Uterus (tissue), 2 donors: Measurements from ENCODE around the gene SHISAL1.

Experiments used
- POLR2A ChIP-seq, 2 donors: fragments of 450-650 bp; IDR thresholded peaks; one replicate each; pipeline ENCODE4 v1.6.1; 2016; ENCODE audit warnings: antibody characterized with exemption in 2 of 2, mild to moderate bottlenecking in 1 of 2, moderate library complexity in 1 of 2
- TF ChIP-seq, protein P1 (sequence below), 4 experiments: fragments of 200-600 bp in 2 of 4; fragments of 450-650 bp in 2 of 4; sonication (generic) in 2 of 4; IDR thresholded peaks; one replicate each; pipeline ENCODE4 v1.5.1; 2016 to 2019; ENCODE audit warnings: antibody characterized with exemption in 4 of 4, mild to moderate bottlenecking in 2 of 4, moderate library complexity in 1 of 4

DNA sequence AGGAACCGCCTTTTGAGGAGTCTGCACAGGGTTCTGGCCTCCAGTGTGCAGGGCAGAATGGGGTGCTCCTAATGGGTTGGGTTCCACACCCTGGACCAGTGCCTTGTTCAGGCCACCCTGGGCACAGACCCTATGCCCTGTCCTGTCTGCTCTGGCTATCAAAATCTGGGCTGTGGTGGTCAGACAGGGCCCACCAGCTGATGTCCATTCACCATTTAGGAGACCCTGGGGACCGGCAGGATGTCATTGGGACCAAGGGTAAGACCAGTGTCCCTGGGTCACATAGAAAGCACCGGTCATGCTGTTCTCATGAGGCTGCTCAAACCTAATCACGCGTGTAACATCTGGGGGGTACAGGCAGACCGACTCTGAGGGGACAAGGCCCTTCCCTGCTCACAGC is 94.7 kb downstream of the SHISAL1 start:
- no peak for TF ChIP-seq POLR2A (IDR thresholded peaks at IDR 0.05)
- TF ChIP-seq, protein P1, sequence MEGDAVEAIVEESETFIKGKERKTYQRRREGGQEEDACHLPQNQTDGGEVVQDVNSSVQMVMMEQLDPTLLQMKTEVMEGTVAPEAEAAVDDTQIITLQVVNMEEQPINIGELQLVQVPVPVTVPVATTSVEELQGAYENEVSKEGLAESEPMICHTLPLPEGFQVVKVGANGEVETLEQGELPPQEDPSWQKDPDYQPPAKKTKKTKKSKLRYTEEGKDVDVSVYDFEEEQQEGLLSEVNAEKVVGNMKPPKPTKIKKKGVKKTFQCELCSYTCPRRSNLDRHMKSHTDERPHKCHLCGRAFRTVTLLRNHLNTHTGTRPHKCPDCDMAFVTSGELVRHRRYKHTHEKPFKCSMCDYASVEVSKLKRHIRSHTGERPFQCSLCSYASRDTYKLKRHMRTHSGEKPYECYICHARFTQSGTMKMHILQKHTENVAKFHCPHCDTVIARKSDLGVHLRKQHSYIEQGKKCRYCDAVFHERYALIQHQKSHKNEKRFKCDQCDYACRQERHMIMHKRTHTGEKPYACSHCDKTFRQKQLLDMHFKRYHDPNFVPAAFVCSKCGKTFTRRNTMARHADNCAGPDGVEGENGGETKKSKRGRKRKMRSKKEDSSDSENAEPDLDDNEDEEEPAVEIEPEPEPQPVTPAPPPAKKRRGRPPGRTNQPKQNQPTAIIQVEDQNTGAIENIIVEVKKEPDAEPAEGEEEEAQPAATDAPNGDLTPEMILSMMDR (IDR thresholded peaks at IDR 0.05) = no peak
